Activated CD4-positive, alpha-beta memory T cell treated with anti-CD3 and anti-CD28 coated beads, Interleukin-2, amount 10 ng/mL, durations not matched to agents 7 days and 5 days (primary cell): ENCODE measurements around the gene HKDC1. TPM values are rescaled to one million over a fixed set of nuclear protein-coding genes. Genes with fewer than 3 reads are reported as not detected.
"Not testable (repeated sequence)": the region's sequence is repeated elsewhere in the genome, so short reads cannot be mapped to it uniquely, and the experiment has no call there.

ENCODE experiments used
- CTCF ChIA-PET: fragments of 350-600 bp; sonication (Branson Sonifier 250); formaldehyde crosslinking; loops from one replicate; lab custom pipeline; 2021; ENCODE audit warnings: antibody characterized with exemption, inconsistent platforms; lab: Charles Lee
- POLR2A ChIA-PET: fragments of 350-600 bp; sonication (Branson Sonifier 250); formaldehyde crosslinking; loops from one replicate; lab custom pipeline; 2021; ENCODE audit warnings: antibody characterized with exemption; lab: Charles Lee
- DNase-seq: peaks from one replicate; pipeline ENCODE4 v3.0.0-alpha.2; 2020
- H3K27ac Mint-ChIP-seq: one replicate; pipeline ENCODE4 v1.8.0; 2021; ENCODE audit warnings: mild to moderate bottlenecking, mixed read lengths
- H3K27me3 Mint-ChIP-seq: one replicate; pipeline ENCODE4 v1.8.0; 2021; ENCODE audit warnings: mixed read lengths
- H3K36me3 Mint-ChIP-seq: one replicate; pipeline ENCODE4 v1.8.0; 2021; ENCODE audit warnings: low read depth, mixed read lengths
- H3K4me1 Mint-ChIP-seq: one replicate; pipeline ENCODE4 v1.8.0; 2021; ENCODE audit warnings: mixed read lengths
- H3K4me3 Mint-ChIP-seq: one replicate; pipeline ENCODE4 v1.8.0; 2021; ENCODE audit warnings: mild to moderate bottlenecking, mixed read lengths
- H3K9me3 Mint-ChIP-seq: one replicate; pipeline ENCODE4 v1.8.0; 2021; ENCODE audit warnings: mixed read lengths
- total RNA-seq, 2 experiments: library from RNA; stranded (reverse); gene quantifications; one replicate each; pipeline ENCODE4 v1.2.3, GENCODE V29; 2021

The HKDC1 gene
- total RNA-seq, 2 experiments from 2014 or later, result 4.1 to 4.2 TPM

GRCh38 chr10:69295027-69295636 is 75.0 kb downstream of the HKDC1 start:
- H3K27ac Mint-ChIP-seq, result no peak overlapping the region
- ChIA-PET POLR2A (no interaction called here), CTCF (interaction anchor here (1.1 kb wide), 1 partner anchor 113 kb away, joined by 3 read pairs; no protein-coding TSS in a partner anchor)
- peaks cover 1% of the 10 kb centered on the region for H3K4me1 Mint-ChIP-seq
- H3K4me3 Mint-ChIP-seq, result no peak overlapping the region
- peaks cover 12% of the 10 kb centered on the region for H3K27me3 Mint-ChIP-seq
- H3K36me3 Mint-ChIP-seq, result no peaks in the 10 kb centered on the region
- H3K9me3 Mint-ChIP-seq, result no peaks in the 10 kb centered on the region
- no peak for DNase-seq

DNA sequence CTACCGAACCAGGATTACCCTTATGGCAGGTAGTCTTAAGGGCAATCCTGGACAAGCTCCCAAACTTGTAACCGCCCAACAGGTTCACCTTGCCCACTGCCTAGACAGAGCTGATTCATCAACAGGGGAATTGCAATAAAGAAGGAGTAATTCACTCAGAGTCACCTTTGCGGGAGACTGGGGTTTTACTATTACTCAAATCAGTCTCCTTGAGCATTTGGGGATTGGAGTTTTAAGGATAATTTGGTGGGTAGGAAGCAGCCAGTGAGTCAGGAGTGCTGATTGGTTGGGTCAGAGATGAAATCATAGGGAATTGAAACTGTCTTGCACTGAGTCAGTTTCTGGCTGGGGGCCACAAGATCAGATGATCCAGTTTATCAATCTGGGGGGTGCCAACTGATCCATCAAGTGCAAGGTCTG is 83.5 kb downstream of the HKDC1 start:
- Mint-ChIP-seq H3K27me3 (peaks cover 2% of the 10 kb centered on the region), H3K4me3 (no peak overlapping the region), H3K9me3 (no peaks in the 10 kb centered on the region), H3K36me3 (no peaks in the 10 kb centered on the region), H3K4me1 (no peaks in the 10 kb centered on the region), H3K27ac (no peak overlapping the region)
- DNase-seq, result no peak
- POLR2A ChIA-PET, result interaction anchor here (1.0 kb wide), 1 partner anchor 16 kb away, joined by 3 read pairs; no protein-coding TSS in a partner anchor
- CTCF ChIA-PET, result interaction anchor here (1.6 kb wide), 1 partner anchor 89 kb away, joined by 4 read pairs; no protein-coding TSS in a partner anchor

- ChIA-PET CTCF (interaction anchor here (0.5 to 1.2 kb wide), 2 partner anchors 47 to 58 kb away, joined by 3 to 7 read pairs; no protein-coding TSS in a partner anchor), POLR2A (no interaction called here)
- no peaks in the 10 kb centered on the region for H3K36me3 Mint-ChIP-seq
- DNase-seq, result no peak
- H3K27ac Mint-ChIP-seq, result no peak overlapping the region
- no peaks in the 10 kb centered on the region for H3K4me1 Mint-ChIP-seq
- H3K9me3 Mint-ChIP-seq, result no peaks in the 10 kb centered on the region
- H3K4me3 Mint-ChIP-seq, result no peak overlapping the region
- peaks cover 2% of the 10 kb centered on the region for H3K27me3 Mint-ChIP-seq
Measured at GRCh38 chr10:69306421-69306820, 86.3 kb downstream of the HKDC1 start.

DNA sequence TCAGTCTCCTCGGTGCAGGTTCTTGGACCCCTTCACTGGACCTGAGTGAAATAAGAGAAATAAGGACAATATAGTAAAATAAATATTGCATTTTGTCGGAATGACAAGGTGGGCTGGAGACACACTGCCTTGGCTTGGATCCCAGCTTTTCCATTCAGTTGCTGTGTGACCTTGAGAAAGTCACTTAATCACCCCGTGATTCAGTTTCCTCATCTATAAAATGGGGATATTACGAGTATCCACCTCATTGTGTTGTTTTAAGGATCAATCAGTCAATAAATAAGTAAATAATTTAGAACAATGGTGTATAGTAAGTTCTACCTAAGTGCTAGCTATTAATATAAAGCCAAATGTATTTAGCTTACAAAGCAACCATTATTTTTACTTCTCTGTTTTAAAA is 87.3 kb downstream of the HKDC1 start:
- no peak overlapping the region for H3K4me3 Mint-ChIP-seq
- H3K27me3 Mint-ChIP-seq, result peaks cover 2% of the 10 kb centered on the region
- no peaks in the 10 kb centered on the region for H3K36me3 Mint-ChIP-seq
- no peak overlapping the region for H3K27ac Mint-ChIP-seq
- no peaks in the 10 kb centered on the region for H3K9me3 Mint-ChIP-seq
- ChIA-PET POLR2A (no interaction called here), CTCF (interaction anchor here (0.9 kb wide), 1 partner anchor 20 kb away, joined by 3 read pairs; no protein-coding TSS in a partner anchor)
- H3K4me1 Mint-ChIP-seq, result no peaks in the 10 kb centered on the region
- no peak for DNase-seq

DNA sequence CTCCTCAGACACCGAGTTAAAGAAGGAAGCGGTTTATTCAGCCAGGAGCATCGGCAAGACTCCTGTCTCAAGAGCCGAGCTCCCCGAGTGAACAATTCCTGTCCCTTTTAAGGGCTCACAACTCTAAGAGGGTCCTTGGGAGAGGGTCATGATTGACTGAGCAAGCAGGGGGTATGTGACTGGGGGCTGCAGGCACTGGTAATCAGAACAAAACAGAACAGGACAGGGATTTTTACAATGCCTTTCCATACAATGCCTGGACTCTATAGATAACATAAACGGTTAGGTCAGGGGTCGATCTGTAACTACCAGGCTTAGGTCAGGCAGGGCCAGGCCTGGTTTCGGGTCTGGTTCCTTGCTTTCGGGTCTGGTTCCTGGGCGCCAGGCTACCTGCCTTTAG is 88.2 kb downstream of the HKDC1 start:
- CTCF ChIA-PET, DNase-seq, H3K4me1 Mint-ChIP-seq, H3K9me3 Mint-ChIP-seq, H3K36me3 Mint-ChIP-seq, POLR2A ChIA-PET, H3K27me3 Mint-ChIP-seq, H3K27ac Mint-ChIP-seq, H3K4me3 Mint-ChIP-seq: not testable (repeated sequence)

DNA sequence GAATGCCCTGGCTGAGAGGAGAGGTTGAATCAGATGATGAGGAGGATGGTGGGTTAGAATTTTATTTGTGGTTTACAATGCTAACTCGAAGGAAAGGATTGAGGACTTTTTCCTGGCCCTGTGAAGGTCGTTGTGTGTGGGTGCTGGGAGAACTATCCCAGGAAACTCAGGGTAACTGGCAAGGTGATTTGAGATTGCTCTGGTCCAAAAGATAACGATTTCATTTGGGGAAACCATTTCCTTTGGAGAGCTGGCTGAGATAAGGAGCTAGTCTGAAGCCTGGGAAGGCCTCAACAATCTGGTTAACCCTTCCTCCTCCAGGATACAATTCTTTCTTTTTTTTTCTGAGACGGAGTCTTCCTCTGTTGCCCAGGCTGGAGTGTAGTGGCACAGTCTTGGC is 91.2 kb downstream of the HKDC1 start:
- Mint-ChIP-seq H3K9me3 (no peaks in the 10 kb centered on the region), H3K36me3 (no peaks in the 10 kb centered on the region), H3K27me3 (no peaks in the 10 kb centered on the region), H3K27ac (no peak overlapping the region), H3K4me1 (peaks cover 6% of the 10 kb centered on the region), H3K4me3 (no peak overlapping the region)
- no peak for DNase-seq
- CTCF ChIA-PET, result no interaction called here
- POLR2A ChIA-PET, result no interaction called here

DNA sequence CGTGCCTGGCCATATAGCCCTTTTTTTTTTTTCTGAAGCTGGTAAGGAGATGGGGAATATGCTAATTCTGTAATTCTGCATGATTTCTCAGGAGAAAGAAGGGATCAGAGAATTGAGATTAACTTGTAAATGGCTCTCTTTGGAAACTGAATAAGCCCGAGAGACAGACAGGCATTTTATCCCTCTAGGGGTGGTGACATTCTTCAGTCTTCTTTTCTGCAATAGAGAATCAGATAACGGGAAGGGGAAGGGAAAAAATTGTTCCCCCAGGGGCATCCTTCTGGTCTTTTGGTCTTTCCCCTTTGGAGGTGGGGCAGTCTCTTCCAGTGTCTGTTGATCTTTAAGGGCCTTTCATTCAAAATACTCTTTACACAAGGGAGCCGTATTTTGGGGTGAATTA is 92.4 kb downstream of the HKDC1 start:
- CTCF ChIA-PET, result no interaction called here

GRCh38 chr10:69315100-69315542 is 95.0 kb downstream of the HKDC1 start:
- POLR2A ChIA-PET, result no interaction called here
- Mint-ChIP-seq H3K4me1 (peaks cover 27% of the 10 kb centered on the region), H3K9me3 (no peaks in the 10 kb centered on the region), H3K27ac (no peak overlapping the region), H3K27me3 (no peaks in the 10 kb centered on the region), H3K4me3 (no peak overlapping the region), H3K36me3 (peaks cover 11% of the 10 kb centered on the region)
- no peak for DNase-seq
- CTCF ChIA-PET, result no interaction called here

More for the DNA sequence above, 92.4 kb downstream of the HKDC1 start:
- POLR2A ChIA-PET, result no interaction called here
- H3K4me1 Mint-ChIP-seq, result peaks cover 15% of the 10 kb centered on the region
- no peak for DNase-seq
- H3K4me3 Mint-ChIP-seq, result no peak overlapping the region
- no peaks in the 10 kb centered on the region for H3K9me3 Mint-ChIP-seq
- H3K36me3 Mint-ChIP-seq, result no peaks in the 10 kb centered on the region
- H3K27me3 Mint-ChIP-seq, result no peaks in the 10 kb centered on the region
- no peak overlapping the region for H3K27ac Mint-ChIP-seq

DNA sequence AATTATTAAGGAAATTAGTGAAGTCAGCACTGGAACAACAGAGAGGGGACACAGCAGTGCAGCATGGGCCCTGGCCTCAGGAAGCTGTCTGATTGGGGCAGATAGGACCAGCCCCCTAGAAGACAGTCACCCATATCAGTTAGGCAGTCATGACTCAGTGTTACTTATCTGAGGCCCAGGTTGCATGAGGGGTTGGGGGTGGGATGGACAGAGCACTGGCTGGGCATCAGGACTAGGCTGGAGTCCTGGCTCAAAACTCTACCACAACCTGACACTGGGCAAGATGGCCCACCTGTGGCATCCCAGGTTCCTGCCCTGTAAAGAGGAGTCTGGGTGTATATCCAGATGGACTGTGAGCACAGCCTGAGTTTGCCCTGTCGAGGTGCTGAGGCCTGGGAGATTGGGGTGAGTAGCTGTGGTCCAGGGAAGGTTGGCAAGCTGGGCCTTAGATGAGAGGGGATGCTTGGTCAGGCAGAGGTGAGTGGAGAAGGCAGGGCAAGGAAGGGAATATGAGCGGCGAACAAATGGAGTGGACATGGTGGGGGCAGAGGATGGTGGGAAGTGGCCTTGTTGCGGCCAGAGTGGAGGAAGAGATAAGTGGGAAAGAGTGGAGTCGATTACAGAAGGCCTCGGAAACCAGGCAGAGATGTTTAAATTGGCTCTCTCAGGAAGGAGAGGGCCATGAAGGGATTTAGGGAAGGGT is 95.6 kb downstream of the HKDC1 start:
- H3K4me1 Mint-ChIP-seq, result peaks cover 34% of the 10 kb centered on the region
- CTCF ChIA-PET, result interaction anchor here (1.7 kb wide), 1 partner anchor 73 kb away, joined by 3 read pairs; no protein-coding TSS in a partner anchor
- no peak overlapping the region for H3K4me3 Mint-ChIP-seq
- H3K36me3 Mint-ChIP-seq, result peaks cover 12% of the 10 kb centered on the region
- no peaks in the 10 kb centered on the region for H3K27me3 Mint-ChIP-seq
- H3K27ac Mint-ChIP-seq, result no peak overlapping the region
- POLR2A ChIA-PET, result no interaction called here
- no peak for DNase-seq
- no peaks in the 10 kb centered on the region for H3K9me3 Mint-ChIP-seq

- ChIA-PET CTCF (interaction anchor here (0.7 to 1.7 kb wide), 4 partner anchors 11 to 91 kb away, joined by 3 to 11 read pairs (median 4); no protein-coding TSS in a partner anchor), POLR2A (interaction anchor here (1.3 to 4.0 kb wide), 4 partner anchors 11 to 94 kb away, joined by 3 to 28 read pairs (median 12); no protein-coding TSS in a partner anchor)
- Mint-ChIP-seq H3K36me3 (peaks cover 15% of the 10 kb centered on the region), H3K27ac (no peak overlapping the region), H3K9me3 (no peaks in the 10 kb centered on the region), H3K27me3 (no peaks in the 10 kb centered on the region), H3K4me3 (no peak overlapping the region), H3K4me1 (peaks cover 41% of the 10 kb centered on the region)
- no peak for DNase-seq
Measured at GRCh38 chr10:69316313-69317059, 96.4 kb downstream of the HKDC1 start.
